DND-41 (cell line): ENCODE measurements around the gene DDC.
A peak's percentile ranks its signal among the peaks of the same experiment; 100 is the strongest.

Experiments used
- ATAC-seq: fragments of 200-7000 bp; cut with Tn5 transposase; 3 replicates; pipeline ENCODE4 v1.9.1; 2021; ENCODE audit warnings: low read depth; ENCODE audit not compliant: insufficient read depth
- DNase-seq: peaks from one replicate; pipeline ENCODE4 v3.0.0-alpha.2; 2020
- H2AFZ ChIP-seq: 2 replicates; pipeline ENCODE4 v1.6.0; 2012; ENCODE audit warnings: low read depth, low read length
- H3K27ac ChIP-seq: 2 replicates; pipeline ENCODE4 v1.5.1; 2012; ENCODE audit warnings: low read length, inconsistent platforms
- H3K27me3 ChIP-seq: fragments of 200-600 bp; sonication (generic); 2 replicates; pipeline ENCODE4 v1.6.0; 2012; ENCODE audit warnings: low read length, mild to moderate bottlenecking, inconsistent platforms; ENCODE audit not compliant: insufficient read depth, poor library complexity
- H3K36me3 ChIP-seq: 2 replicates; pipeline ENCODE4 v1.5.1; 2012; ENCODE audit warnings: low read length, inconsistent platforms; ENCODE audit not compliant: insufficient read depth
- H3K4me1 ChIP-seq: 2 replicates; pipeline ENCODE4 v1.5.1; 2012; ENCODE audit warnings: mild to moderate bottlenecking, low read length; ENCODE audit not compliant: insufficient read depth
- H3K4me2 ChIP-seq: 2 replicates; pipeline ENCODE4 v1.6.0; 2012; ENCODE audit warnings: mild to moderate bottlenecking, moderate library complexity, low read length, inconsistent platforms; ENCODE audit not compliant: insufficient read depth
- H3K4me3 ChIP-seq, 2 experiments: fragments of 200-600 bp in 1 of 2; shearing (Covaris generic) in 1 of 2; 2 replicates each; pipeline ENCODE4 v1.5.1; 2012 to 2016; ENCODE audit warnings: inconsistent platforms in 2 of 2, low read length in 2 of 2, mild to moderate bottlenecking in 2 of 2, low read depth in 1 of 2, moderate library complexity in 1 of 2
- H3K79me2 ChIP-seq: 2 replicates; pipeline ENCODE4 v1.6.0; 2012; ENCODE audit warnings: low read length, inconsistent platforms; ENCODE audit not compliant: insufficient read depth
- H3K9ac ChIP-seq: 2 replicates; pipeline ENCODE4 v1.6.0; 2012; ENCODE audit warnings: low read depth, mild to moderate bottlenecking, inconsistent platforms, low read length, moderate library complexity
- H3K9me3 ChIP-seq: 2 replicates; pipeline ENCODE4 v1.5.1; 2012; ENCODE audit warnings: low read length, moderate library complexity, mild to moderate bottlenecking, inconsistent platforms; ENCODE audit not compliant: insufficient read depth, severe bottlenecking
- H4K20me1 ChIP-seq: 2 replicates; pipeline ENCODE4 v1.6.0; 2012; ENCODE audit warnings: low read length; ENCODE audit not compliant: insufficient read depth
- CTCF ChIP-seq: IDR thresholded peaks from 2 replicates; pipeline ENCODE4 v1.5.1; 2012; ENCODE audit warnings: borderline replicate concordance, low read length, moderate library complexity, mild to moderate bottlenecking; ENCODE audit not compliant: poor library complexity, severe bottlenecking; ENCODE audit errors: extremely low read depth
- EZH2 ChIP-seq: IDR thresholded peaks from 3 replicates; pipeline ENCODE4 v1.6.1; 2012; ENCODE audit warnings: borderline replicate concordance, low read depth, mild to moderate bottlenecking, moderate library complexity, low read length, inconsistent platforms; ENCODE audit not compliant: severe bottlenecking

DDC gene

GRCh38 chr7:50502001-50502684 is 63.1 kb downstream of the DDC start:
- Histone ChIP-seq H3K27me3 (peaks cover 22% of the 10 kb centered on the region), H3K4me3 (no peak overlapping the region), H3K4me2 (no peak overlapping the region), H3K9me3 (no peaks in the 10 kb centered on the region), H3K4me1 (0 out of 2 replicates have a peak, but pooled peaks cover 7% of the 10 kb centered on the region), H4K20me1 (no peaks in the 10 kb centered on the region), H3K36me3 (no peaks in the 10 kb centered on the region), H2AFZ (no peak overlapping the region), H3K27ac (no peak overlapping the region), H3K79me2 (no peaks in the 10 kb centered on the region), H3K9ac (no peak overlapping the region)
- ATAC-seq (peak; percentile 45; the same call in 2 of the 3 replicates), DNase-seq (no peak)
- TF ChIP-seq CTCF = no peak
- no peak for TF ChIP-seq EZH2

- TF ChIP-seq EZH2 = no peak
- no peak for TF ChIP-seq CTCF
- Histone ChIP-seq H4K20me1 (no peaks in the 10 kb centered on the region), H3K4me1 (no peaks in the 10 kb centered on the region), H3K4me2 (no peak overlapping the region), H3K27me3 (peaks cover 25% of the 10 kb centered on the region), H2AFZ (no peak overlapping the region), H3K79me2 (no peaks in the 10 kb centered on the region), H3K4me3 (no peak overlapping the region), H3K9ac (no peak overlapping the region), H3K36me3 (no peaks in the 10 kb centered on the region), H3K9me3 (no peaks in the 10 kb centered on the region), H3K27ac (no peak overlapping the region)
- ATAC-seq (no peak), DNase-seq (no peak)
Measured at GRCh38 chr7:50499092-50499491, 66.1 kb downstream of the DDC start.

DNA sequence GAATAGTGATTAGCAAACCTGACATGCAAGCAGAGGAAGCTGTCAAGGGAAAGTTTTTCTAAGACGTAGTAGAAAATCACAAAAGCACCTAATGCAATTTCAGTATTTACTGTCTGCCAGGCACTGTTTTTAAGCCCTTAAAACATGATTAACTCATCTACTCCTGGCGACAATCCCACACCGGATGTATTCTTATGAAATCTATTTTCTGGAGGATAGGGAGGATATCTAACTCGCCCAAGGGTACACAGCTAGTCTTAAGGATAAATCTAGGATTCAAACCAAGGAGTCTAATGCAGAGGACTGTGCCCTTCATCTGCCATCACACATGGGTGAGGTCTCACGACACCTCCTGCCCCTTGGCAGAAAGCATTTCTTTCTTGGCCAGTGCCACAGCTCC is 67.2 kb downstream of the DDC start:
- Histone ChIP-seq H4K20me1 (no peaks in the 10 kb centered on the region), H3K4me2 (no peak overlapping the region), H3K27me3 (peaks cover 25% of the 10 kb centered on the region), H3K27ac (no peak overlapping the region), H3K79me2 (no peaks in the 10 kb centered on the region), H3K4me3 (no peak overlapping the region), H3K36me3 (no peaks in the 10 kb centered on the region), H3K4me1 (no peaks in the 10 kb centered on the region), H3K9me3 (no peaks in the 10 kb centered on the region), H3K9ac (no peak overlapping the region), H2AFZ (no peak overlapping the region)
- no peak for TF ChIP-seq EZH2
- TF ChIP-seq CTCF = no peak
- DNase-seq (no peak), ATAC-seq (no peak)
